HUES64 (cell line): ENCODE data around the gene PGA5.

ENCODE experiments used
- H3K27ac ChIP-seq: 2 replicates; pipeline ENCODE4 v1.7.0; 2013; ENCODE audit warnings: low read depth, low read length, inconsistent platforms
- H3K27me3 ChIP-seq: 2 replicates; pipeline ENCODE4 v1.6.1; 2013; ENCODE audit warnings: mild to moderate bottlenecking, low read length; ENCODE audit not compliant: insufficient read depth
- H3K36me3 ChIP-seq: 2 replicates; pipeline ENCODE4 v1.6.1; 2013; ENCODE audit warnings: mild to moderate bottlenecking, low read length; ENCODE audit not compliant: insufficient read depth
- H3K4me1 ChIP-seq: 2 replicates; pipeline ENCODE4 v1.6.1; 2013; ENCODE audit warnings: mild to moderate bottlenecking, low read length, moderate library complexity; ENCODE audit not compliant: insufficient read depth
- H3K4me3 ChIP-seq: 2 replicates; pipeline ENCODE4 v1.5.1; 2013; ENCODE audit warnings: mild to moderate bottlenecking, low read length, moderate library complexity
- H3K9ac ChIP-seq: 2 replicates; pipeline ENCODE4 v1.6.1; 2013; ENCODE audit warnings: mild to moderate bottlenecking, low read depth, low read length
- H3K9me3 ChIP-seq: 2 replicates; pipeline ENCODE4 v1.6.1; 2013; ENCODE audit warnings: low read depth, low read length; ENCODE audit not compliant: insufficient read depth
- WGBS: fragments of 150-250, 120-280 bp; methylation state at CpG from one replicate; pipeline ENCODE4 v1.1.7; 2013; ENCODE audit warnings: missing lambda C conversion rate; 5-methylcytosine and 5-hydroxymethylcytosine counted together

Gene PGA5

DNA sequence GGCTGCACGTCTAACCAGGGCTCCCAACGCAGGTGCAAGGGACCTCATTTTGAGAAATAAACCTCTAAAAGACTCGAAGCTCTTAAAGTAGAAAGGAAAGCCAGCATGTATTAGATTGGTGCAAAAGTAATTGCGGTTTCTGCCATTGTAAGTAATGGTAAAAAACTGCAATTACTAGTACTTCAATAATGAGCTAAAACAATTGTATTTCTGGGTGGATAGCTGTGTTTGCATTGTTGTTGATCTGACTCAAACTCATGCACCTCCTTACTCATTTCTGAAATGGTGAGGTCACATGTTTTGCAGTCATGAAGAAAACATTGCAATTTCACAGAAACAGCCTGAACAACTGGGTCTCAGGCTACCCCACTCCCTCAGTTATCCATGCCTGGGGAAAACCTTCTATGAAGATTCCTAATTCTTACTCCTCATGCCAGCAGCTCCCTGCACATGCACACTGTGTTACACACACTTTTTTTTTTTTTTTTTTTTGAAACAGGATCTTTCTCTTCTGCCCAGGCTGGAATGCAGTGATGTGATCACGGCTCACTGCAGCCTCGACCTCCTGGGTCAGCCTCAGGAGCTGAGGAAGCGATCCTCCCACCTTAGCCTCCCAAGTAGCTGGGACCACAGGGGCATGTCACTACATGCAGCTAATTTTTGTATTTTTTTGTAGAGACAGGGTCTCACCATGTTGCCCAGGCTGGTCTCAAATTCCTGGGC is 29.5 kb downstream of the PGA5 start:
- H3K27ac ChIP-seq, result no peak overlapping the region
- no peaks in the 10 kb centered on the region for H3K4me1 ChIP-seq
- H3K4me3 ChIP-seq, result no peak overlapping the region
- no peak overlapping the region for H3K9ac ChIP-seq
- no peaks in the 10 kb centered on the region for H3K27me3 ChIP-seq
- H3K36me3 ChIP-seq, result peaks cover 32% of the 10 kb centered on the region; the same call in 1 of the 2 replicates
- WGBS, result 91% methylated on average over 7 of the region's 7 CpGs
- H3K9me3 ChIP-seq, result no peaks in the 10 kb centered on the region

DNA sequence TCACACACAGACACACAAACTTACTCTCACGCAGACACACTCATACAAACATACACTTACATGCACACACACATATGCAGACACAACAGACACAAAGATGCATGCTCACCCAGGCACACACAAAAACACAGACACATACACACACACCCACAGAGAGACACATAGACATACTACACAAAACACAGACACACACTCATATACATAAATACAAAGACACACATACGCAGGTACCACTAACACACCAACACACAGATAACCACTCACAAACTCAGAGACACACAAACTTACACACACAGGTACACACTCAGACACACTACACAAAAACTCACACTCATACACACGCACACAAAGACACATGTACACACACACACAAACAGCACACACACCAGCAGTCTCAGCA is 31.8 kb downstream of the PGA5 start:
- no peak overlapping the region for H3K27ac ChIP-seq
- no peak overlapping the region for H3K9ac ChIP-seq
- peaks cover 29% of the 10 kb centered on the region; the same call in 1 of the 2 replicates for H3K36me3 ChIP-seq
- 93% methylated on average over 3 of the region's 3 CpGs for WGBS
- no peak overlapping the region for H3K4me3 ChIP-seq
- 0 out of 2 replicates have a peak, but pooled peaks cover under 1% of the 10 kb centered on the region for H3K4me1 ChIP-seq
- no peaks in the 10 kb centered on the region for H3K27me3 ChIP-seq
- H3K9me3 ChIP-seq, result no peaks in the 10 kb centered on the region

DNA sequence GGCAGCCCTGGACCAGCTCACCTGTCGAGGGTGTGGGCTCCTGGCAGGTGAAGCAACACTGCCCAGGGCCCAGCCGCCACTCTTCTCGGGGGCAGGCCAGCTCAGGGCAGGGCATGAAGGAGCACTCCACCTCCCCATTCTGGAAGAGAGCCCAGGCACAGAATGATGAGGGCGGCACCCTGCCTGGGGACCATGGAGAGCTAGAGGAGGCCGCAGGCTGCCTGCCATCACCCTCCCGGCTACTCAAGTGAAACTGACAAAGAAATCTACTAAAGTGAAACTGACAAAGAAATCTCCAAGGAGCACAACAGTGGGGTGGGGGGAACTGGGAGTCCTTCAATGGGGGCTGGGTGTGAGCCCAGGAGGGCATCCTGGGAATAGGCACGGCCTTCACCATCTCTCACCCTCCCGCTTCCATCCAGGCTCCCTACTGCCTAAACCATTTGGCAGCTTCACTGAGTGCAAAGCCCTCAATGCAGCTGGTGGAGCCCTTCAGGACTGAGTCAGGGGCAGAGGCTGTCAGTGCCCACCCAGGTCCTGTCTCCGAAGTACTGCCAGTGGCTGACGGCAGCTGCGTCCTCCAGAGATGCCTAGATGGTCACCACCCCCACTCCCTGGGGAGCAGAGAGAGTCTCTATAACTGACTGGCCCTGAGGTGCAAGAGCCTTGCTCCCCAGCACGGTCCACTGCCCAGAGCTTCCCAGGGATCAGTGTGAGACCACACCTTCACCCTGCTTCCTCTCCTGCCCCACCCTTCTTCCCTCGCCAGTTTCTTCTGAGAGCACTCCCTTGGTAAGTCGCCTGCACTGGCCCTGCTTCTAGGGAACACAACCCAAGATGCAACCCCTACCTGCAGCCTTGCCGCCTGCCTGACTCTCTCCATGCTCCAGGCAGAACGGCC is 32.5 kb downstream of the PGA5 start:
- WGBS, result 92% methylated on average over 16 of the region's 16 CpGs
- no peak overlapping the region for H3K27ac ChIP-seq
- 0 out of 2 replicates have a peak, but pooled peaks cover 5% of the 10 kb centered on the region for H3K27me3 ChIP-seq
- H3K9me3 ChIP-seq, result no peaks in the 10 kb centered on the region
- no peak overlapping the region; the same call in 1 of the 2 replicates for H3K9ac ChIP-seq
- H3K36me3 ChIP-seq, result peaks cover 34% of the 10 kb centered on the region; the same call in 1 of the 2 replicates
- H3K4me3 ChIP-seq, result no peak overlapping the region
- H3K4me1 ChIP-seq, result peaks cover 7% of the 10 kb centered on the region

DNA sequence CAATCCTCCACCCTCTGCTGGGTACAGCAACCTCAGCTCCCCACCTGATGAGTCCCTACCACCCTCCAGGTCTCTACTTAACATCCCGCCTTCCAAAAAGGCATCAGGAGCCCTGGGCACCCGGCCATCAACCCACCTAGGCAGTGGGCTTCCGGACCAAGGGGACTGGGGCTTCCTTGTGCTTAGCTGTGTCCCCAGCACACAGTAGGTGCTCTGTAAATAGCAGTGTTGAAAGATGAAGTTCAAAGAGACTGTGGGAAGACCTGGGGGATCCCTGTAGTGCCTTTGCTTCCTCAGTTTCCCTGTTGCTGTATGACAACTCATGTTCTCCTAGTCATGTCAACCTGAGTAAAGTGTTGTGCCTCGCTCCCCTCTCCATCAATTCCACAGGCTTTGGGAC is 33.1 kb downstream of the PGA5 start:
- Histone ChIP-seq H3K36me3 (peaks cover 36% of the 10 kb centered on the region; the same call in 1 of the 2 replicates), H3K9ac (no peak overlapping the region; the same call in 1 of the 2 replicates), H3K4me1 (peaks cover 8% of the 10 kb centered on the region), H3K27me3 (0 out of 2 replicates have a peak, but pooled peaks cover 5% of the 10 kb centered on the region), H3K9me3 (no peaks in the 10 kb centered on the region), H3K27ac (no peak overlapping the region), H3K4me3 (no peak overlapping the region)
- 94% methylated on average over 4 of the region's 4 CpGs for whole genome bisulfite sequencing

DNA sequence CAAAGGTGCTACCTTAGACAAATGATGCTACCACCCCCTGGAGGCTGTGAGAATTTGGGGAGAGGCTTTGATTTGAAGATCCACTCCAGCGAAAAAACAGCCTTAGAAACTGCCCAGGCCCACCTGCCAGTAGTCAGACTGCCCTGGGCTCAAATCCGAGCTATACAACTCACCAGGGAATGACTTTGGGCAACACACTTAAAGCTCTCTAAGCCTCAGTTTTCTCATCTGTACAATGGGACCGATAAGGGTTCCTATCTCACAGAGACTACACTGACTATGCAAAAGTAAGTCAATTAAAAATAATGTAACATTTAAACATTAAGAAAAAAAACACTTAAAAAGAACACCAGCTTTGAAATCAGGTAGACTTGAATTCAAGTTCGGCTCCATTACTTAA is 34.2 kb downstream of the PGA5 start:
- Histone ChIP-seq H3K27ac (no peak overlapping the region), H3K4me1 (peaks cover 11% of the 10 kb centered on the region), H3K9ac (no peak overlapping the region), H3K9me3 (no peaks in the 10 kb centered on the region), H3K36me3 (peaks cover 37% of the 10 kb centered on the region; the same call in 1 of the 2 replicates), H3K27me3 (0 out of 2 replicates have a peak, but pooled peaks cover 5% of the 10 kb centered on the region), H3K4me3 (no peak overlapping the region)
- 91% methylated on average over 4 of the region's 4 CpGs for WGBS

DNA sequence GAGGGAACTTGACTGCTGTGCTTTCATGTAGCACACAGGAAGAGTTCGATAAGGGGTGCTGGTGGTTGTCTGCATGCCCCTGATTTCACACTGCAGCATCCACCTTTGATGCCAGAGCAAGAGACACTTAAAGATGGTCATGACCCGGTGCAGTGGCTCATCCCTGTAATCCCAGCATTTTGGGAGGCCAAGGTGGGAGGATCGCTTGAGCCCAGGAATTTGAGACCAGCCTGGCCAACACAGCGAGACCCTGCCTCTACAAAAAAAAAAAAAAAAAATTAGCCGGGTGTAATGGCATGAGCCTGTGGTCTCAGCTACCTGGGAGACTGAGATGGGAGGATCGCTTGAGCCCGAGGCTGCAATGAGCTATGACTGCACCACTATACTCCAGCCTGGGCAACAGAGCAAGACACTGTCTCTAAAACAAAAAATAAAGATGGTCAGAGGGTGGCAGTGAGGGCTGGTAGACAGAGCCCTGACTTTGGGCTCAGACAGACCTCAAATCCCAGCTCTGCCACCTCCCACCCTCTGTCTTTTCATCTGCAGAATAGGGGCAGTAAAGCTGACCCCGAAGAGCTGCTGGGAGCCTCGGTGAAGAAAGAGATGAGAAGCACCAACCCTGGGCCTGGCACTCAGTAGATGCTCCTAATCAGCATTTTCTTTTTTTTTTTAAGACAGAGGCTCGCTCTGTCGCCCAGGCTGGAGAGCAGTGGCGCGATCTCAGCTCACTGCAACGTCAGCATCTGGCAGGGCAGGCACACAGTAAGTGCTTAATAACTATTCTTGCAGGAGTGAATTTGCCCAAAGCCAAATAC is 36.4 kb downstream of the PGA5 start:
- Histone ChIP-seq H3K9me3 (no peaks in the 10 kb centered on the region), H3K27me3 (0 out of 2 replicates have a peak, but pooled peaks cover 5% of the 10 kb centered on the region), H3K9ac (no peak overlapping the region), H3K4me1 (peaks cover 13% of the 10 kb centered on the region), H3K36me3 (peaks cover 30% of the 10 kb centered on the region; the same call in 1 of the 2 replicates), H3K4me3 (no peak overlapping the region), H3K27ac (no peak overlapping the region)
- 81% methylated on average over 14 of the region's 14 CpGs for WGBS

DNA sequence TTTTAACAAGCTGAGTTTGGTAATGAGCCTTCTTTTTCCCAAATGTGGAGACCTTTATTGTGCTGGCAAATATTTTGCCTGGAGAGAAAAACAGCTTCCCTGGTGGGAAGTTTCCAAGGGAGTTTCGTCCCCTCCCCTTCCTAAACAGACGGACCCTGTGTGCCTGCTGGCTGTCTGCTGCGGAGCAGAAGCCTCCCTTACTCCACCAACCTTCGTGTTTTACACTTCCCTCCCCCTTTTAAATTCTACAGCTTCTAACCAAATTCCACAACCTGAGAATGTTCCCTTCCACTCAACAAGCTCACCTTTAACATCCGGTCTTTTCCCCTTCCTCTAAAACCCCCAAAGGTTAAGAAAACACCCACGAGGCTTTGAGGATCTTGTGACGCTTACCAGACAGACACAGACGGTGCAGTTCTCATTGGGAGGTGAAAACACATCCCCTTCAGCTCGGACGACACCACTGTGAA is 37.1 kb downstream of the PGA5 start:
- H3K27ac ChIP-seq, result no peak overlapping the region
- H3K4me3 ChIP-seq, result no peak overlapping the region
- H3K9me3 ChIP-seq, result no peaks in the 10 kb centered on the region
- WGBS, result 63% methylated on average over 10 of the region's 10 CpGs
- peaks cover 13% of the 10 kb centered on the region for H3K4me1 ChIP-seq
- peaks cover 30% of the 10 kb centered on the region; the same call in 1 of the 2 replicates for H3K36me3 ChIP-seq
- H3K9ac ChIP-seq, result no peak overlapping the region
- H3K27me3 ChIP-seq, result peaks cover 5% of the 10 kb centered on the region; the same call in 1 of the 2 replicates

DNA sequence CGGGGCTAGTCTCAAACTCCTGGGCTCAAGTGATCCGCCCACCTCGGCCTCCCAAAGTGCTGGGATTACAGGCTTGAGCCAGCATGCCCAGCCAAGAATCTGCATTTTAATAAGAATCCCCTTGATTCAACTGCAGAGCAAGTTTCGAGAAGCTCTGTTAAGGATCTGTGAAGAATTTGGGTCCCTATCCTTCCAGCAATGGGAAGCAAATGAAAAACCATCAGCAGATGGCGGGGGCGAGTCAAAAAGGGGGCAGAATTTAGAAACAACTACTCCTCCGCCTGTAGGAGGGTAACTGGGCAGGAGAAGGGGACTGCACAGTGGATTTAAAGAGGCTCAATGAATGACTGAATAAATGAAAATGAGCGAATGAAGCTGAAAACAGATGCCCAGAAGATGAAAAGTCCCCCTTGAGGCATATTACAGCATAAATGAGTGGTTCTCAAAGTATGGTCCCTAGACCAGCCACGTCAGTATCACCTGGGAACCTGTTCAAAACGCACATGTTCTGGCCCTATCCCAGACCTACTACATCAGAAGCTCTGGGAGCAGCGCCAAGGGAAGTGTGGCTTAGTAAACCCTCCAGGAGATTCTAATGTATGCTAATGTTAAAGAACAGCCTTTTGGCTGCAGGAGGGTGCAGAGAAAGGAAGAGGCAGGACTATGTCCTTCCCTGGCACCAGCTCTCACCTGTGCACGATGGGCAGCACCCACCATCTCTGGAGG is 39.1 kb downstream of the PGA5 start:
- H3K27me3 ChIP-seq, result peaks cover 5% of the 10 kb centered on the region; the same call in 1 of the 2 replicates
- H3K4me1 ChIP-seq, result peaks cover 13% of the 10 kb centered on the region
- peaks cover 27% of the 10 kb centered on the region; the same call in 1 of the 2 replicates for H3K36me3 ChIP-seq
- 68% methylated on average over 12 of the region's 12 CpGs for WGBS
- H3K4me3 ChIP-seq, result no peak overlapping the region
- no peak overlapping the region for H3K9ac ChIP-seq
- no peak overlapping the region for H3K27ac ChIP-seq
- H3K9me3 ChIP-seq, result no peaks in the 10 kb centered on the region

DNA sequence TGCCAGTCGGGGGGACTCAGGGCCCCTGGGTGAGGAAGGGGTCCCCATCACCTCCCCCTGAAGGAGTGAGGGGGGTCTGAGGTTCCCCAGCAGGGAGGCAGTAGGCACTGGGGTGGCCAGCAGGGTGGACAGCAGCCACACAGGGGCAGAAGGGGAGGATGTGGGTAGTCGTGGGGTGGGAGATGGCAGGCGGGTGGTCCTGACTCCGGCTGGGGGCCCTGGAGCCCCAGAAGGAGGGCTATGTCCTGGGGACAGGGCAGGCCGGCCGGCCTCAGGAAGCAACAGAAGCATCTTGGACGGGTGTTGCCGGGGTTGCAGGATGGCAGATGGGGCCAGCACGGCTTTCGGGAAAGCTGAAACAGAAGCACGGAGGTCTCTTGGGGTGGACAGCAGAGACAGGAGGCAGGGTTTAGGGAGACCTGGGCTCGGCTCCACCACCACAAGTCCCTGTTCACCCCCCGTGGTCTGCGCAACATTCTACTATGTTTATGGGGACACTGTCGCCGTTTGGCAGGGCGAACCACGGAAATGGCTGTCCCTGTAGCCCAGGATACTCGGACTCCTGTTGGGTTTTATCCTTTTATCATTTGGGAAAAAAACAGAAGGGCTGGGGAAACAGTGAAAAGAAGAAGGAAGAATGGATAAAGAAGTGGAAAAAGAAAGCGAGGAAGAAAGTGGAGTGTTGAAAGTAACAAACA is 40.1 kb downstream of the PGA5 start:
- H3K27ac ChIP-seq, result no peak overlapping the region
- peaks cover 5% of the 10 kb centered on the region; the same call in 1 of the 2 replicates for H3K27me3 ChIP-seq
- WGBS, result 90% methylated on average over 20 of the region's 20 CpGs
- H3K9ac ChIP-seq, result no peak overlapping the region
- H3K4me3 ChIP-seq, result no peak overlapping the region
- H3K36me3 ChIP-seq, result peaks cover 27% of the 10 kb centered on the region
- H3K4me1 ChIP-seq, result peaks cover 13% of the 10 kb centered on the region
- H3K9me3 ChIP-seq, result no peaks in the 10 kb centered on the region
